Prostate gland (tissue), 2 donors: Measurements from ENCODE around the gene MCM3AP. TPM values are rescaled to one million over a fixed set of nuclear protein-coding genes. Genes with fewer than 3 reads are reported as not detected.
A peak's percentile ranks its signal among the peaks of the same experiment; 100 is the strongest.

Source experiments
- DNase-seq: peaks from one replicate; pipeline ENCODE4 v3.0.0-alpha.2; 2019; ENCODE audit warnings: low spot score
- H3K27ac ChIP-seq, 2 donors: fragments of 200-600 bp; sonication (generic); 2 replicates each; pipeline ENCODE4 v1.5.1; 2017 to 2019
- H3K27me3 ChIP-seq: fragments of 200-600 bp; sonication (generic); replicated peaks from 2 replicates; pipeline ENCODE4 v1.5.1; 2019; ENCODE audit not compliant: insufficient read depth
- H3K36me3 ChIP-seq, 2 donors: fragments of 200-600 bp; sonication (generic); 1 replicate in 1 of 2; 2 replicates in 1 of 2; pipeline versions ENCODE4 v1.5.1 to v1.8.1; 2017 to 2019
- H3K4me1 ChIP-seq: fragments of 200-600 bp; sonication (generic); replicated peaks from 2 replicates; pipeline ENCODE4 v1.5.1; 2019
- H3K4me3 ChIP-seq, 2 donors: fragments of 200-600 bp; sonication (generic); 2 replicates each; pipeline ENCODE4 v1.5.1; 2017 to 2019
- H3K9me3 ChIP-seq: fragments of 200-600 bp; sonication (generic); 2 replicates; pipeline ENCODE4 v1.5.1; 2017
- POLR2A ChIP-seq: fragments of 450-650 bp; IDR thresholded peaks from one replicate; pipeline ENCODE4 v1.6.1; 2016; ENCODE audit warnings: antibody characterized with exemption, mild to moderate bottlenecking
- POLR2AphosphoS5 ChIP-seq: sonication (generic); formaldehyde crosslinking; IDR thresholded peaks from one replicate; pipeline ENCODE4 v1.6.1; 2017; ENCODE audit warnings: antibody characterized with exemption
- WGBS: methylation state at CpG from one replicate; pipeline ENCODE4 v1.1.5; 2018; 5-methylcytosine and 5-hydroxymethylcytosine counted together
- intact Hi-C: fragments of 100-400 bp; cut with DNase I; formaldehyde crosslinking; loops from one replicate; pipeline ENCODE4 v1.14.2; 2022
- total RNA-seq, 2 donors: library from RNA; depleted of rRNA; stranded (reverse); fragments of >200 nt; gene quantifications; one replicate each; pipeline ENCODE4 v1.1.0, GENCODE V29; 2016
- TF ChIP-seq, protein P1 (sequence below), 4 experiments: fragments of 200-600 bp in 2 of 4; fragments of 450-650 bp in 2 of 4; sonication (generic) in 2 of 4; IDR thresholded peaks; 1 replicate in 3 of 4; 2 replicates in 1 of 4; pipeline ENCODE4 v1.5.1; 2016 to 2019; ENCODE audit warnings: antibody characterized with exemption in 4 of 4, mild to moderate bottlenecking in 2 of 4, moderate library complexity in 2 of 4

Gene MCM3AP
- total RNA-seq, 2 donors from 2014 or later, result 107 to 120 TPM

DNA sequence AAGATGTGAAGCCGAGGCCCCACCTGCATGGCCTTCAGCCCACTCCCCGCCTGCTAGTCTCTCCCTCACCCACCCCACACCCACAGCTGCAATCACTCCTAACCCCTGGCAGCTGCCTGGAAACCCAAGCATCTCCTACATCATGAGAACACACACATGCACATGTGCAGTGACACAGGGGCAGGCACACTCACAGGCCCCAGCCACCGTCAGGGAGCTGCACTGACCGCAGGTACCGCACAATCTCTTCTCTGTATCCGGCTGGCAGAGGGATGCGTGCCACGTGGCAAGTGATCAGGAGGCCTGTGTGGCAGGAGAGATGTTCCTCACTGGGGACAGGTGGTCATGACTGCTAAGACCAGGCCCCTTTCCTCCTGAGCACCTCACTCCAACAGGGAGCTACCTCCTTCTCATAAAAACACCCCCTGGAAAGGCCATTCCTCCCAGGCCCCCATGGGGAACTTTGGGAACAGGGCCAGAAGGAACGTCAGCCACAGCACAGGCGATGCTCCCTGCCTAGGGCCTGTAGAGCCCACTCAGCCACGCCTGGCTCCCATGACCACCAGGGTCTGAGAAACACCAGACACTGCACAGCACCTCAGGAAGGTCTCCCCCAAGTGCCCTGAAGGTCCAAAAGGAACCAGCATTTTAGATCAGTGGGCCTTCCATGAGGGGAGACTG, 62.8 kb downstream of the MCM3AP start:
- Histone ChIP-seq H3K36me3 (no peaks in the 10 kb centered on the region), H3K4me3 (no peak overlapping the region), H3K4me1 (peaks cover 9% of the 10 kb centered on the region), H3K27ac (peak overlapping the region in 1 of 2 donors; percentile 43), H3K27me3 (no peaks in the 10 kb centered on the region), H3K9me3 (no peaks in the 10 kb centered on the region)
- intact Hi-C loops, result no loop called here
- TF ChIP-seq POLR2AphosphoS5, result no peak
- TF ChIP-seq, protein P1, sequence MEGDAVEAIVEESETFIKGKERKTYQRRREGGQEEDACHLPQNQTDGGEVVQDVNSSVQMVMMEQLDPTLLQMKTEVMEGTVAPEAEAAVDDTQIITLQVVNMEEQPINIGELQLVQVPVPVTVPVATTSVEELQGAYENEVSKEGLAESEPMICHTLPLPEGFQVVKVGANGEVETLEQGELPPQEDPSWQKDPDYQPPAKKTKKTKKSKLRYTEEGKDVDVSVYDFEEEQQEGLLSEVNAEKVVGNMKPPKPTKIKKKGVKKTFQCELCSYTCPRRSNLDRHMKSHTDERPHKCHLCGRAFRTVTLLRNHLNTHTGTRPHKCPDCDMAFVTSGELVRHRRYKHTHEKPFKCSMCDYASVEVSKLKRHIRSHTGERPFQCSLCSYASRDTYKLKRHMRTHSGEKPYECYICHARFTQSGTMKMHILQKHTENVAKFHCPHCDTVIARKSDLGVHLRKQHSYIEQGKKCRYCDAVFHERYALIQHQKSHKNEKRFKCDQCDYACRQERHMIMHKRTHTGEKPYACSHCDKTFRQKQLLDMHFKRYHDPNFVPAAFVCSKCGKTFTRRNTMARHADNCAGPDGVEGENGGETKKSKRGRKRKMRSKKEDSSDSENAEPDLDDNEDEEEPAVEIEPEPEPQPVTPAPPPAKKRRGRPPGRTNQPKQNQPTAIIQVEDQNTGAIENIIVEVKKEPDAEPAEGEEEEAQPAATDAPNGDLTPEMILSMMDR (IDR thresholded peaks at IDR 0.05), result no peak
- no peak for DNase-seq
- WGBS, result 78% methylated on average over 10 of the region's 11 CpGs

DNA sequence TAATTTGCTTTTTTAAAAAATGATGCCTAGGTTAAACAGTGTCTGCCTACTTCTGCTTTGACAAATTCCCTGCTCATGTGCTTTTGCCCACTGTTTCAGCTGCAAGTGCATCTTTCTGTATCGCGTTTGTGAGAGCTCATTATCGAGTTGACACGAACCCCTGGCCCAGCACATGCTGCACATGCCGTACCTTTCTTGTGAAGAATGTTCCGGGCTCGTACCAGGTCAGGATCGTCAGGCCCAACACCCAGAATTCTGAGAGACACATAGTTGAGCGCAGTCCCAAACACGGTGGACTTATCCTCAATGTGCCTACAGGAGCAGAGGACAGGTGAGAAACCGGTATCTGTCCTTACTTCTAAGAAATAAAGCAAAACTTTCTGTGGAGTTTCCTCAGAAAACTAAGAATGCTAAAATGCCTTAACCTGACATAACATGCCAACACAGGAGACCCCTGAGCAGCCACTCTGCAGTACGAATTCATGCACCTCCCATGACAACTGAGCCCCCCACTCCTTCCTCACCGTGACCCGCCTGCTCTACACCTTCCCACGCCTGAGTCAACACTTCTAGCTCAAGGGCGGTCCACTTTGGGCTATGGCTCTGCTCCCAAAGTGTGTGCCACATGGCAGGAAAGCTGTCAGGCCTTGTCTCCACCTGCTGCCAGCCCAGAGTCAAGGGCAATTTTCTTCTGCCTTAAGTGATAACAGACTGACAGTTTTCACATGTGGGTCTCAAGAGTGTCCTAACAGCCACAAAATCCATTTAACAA, 63.6 kb downstream of the MCM3AP start:
- TF ChIP-seq POLR2A (no peak), POLR2AphosphoS5 (no peak)
- TF ChIP-seq, protein P1 (IDR thresholded peaks at IDR 0.05), result no peak
- peak overlapping the region in 1 of 2 donors; percentile 43 for H3K27ac ChIP-seq
- H3K27me3 ChIP-seq, result no peaks in the 10 kb centered on the region
- H3K4me3 ChIP-seq, result no peak overlapping the region
- H3K9me3 ChIP-seq, result no peaks in the 10 kb centered on the region
- DNase-seq, result no peak
- H3K36me3 ChIP-seq, result no peaks in the 10 kb centered on the region
- intact Hi-C loops, result no loop called here
- H3K4me1 ChIP-seq, result peaks cover 9% of the 10 kb centered on the region
- 90% methylated on average over 16 of the region's 16 CpGs for WGBS

- no peak for TF ChIP-seq POLR2A
- WGBS, result 89% methylated on average over 8 of the region's 8 CpGs
- intact Hi-C loops, result no loop called here
- DNase-seq, result no peak
- Histone ChIP-seq H3K4me1 (peaks cover 4% of the 10 kb centered on the region), H3K27ac (peak overlapping the region in 1 of 2 donors; percentile 73), H3K9me3 (no peaks in the 10 kb centered on the region), H3K36me3 (no peaks in the 10 kb centered on the region), H3K4me3 (no peak overlapping the region), H3K27me3 (no peaks in the 10 kb centered on the region)
Measured at GRCh38 chr21:46220847-46221246, 64.6 kb downstream of the MCM3AP start.

DNA sequence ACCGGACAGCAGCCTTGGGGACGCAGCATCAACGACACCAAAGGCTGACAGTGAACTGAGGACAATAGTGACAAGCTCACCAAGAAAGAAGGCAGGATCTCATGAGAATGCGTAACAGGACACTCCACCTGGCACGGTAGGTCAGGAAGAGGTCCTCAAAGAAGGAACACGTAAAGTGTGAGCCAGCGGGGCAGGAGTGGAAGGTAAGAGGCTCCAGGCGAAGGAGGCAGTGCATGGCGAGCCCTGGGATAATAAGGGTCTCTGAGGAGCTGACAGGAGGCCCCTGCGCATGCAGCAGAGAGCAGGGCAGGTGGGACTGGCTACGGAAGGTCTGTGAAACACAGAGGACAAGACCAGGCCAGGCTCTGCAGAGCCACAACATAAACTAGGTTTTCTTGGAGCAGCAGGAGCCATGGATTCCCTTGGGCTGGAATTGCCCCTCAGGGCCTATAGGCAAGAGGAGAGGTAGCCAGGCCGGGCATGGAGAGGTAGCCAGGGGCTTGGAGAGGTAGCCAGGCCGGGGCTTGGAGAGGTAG, 65.1 kb downstream of the MCM3AP start:
- Histone ChIP-seq H3K4me1 (peaks cover 4% of the 10 kb centered on the region), H3K4me3 (no peak overlapping the region), H3K9me3 (no peaks in the 10 kb centered on the region), H3K36me3 (no peaks in the 10 kb centered on the region), H3K27ac (peak overlapping the region in 1 of 2 donors; percentile 73), H3K27me3 (no peaks in the 10 kb centered on the region)
- 76% methylated on average over 13 of the region's 13 CpGs for WGBS
- no peak for DNase-seq
- intact Hi-C loops, result no loop called here
- TF ChIP-seq, protein P1 (IDR thresholded peaks at IDR 0.05), result no peak

GRCh38 chr21:46219591-46220239, 65.7 kb downstream of the MCM3AP start:
- TF ChIP-seq, protein P1 (IDR thresholded peaks at IDR 0.05), result no peak
- no peak for TF ChIP-seq POLR2AphosphoS5
- TF ChIP-seq POLR2A, result no peak
- intact Hi-C loops, result no loop called here
- no peaks in the 10 kb centered on the region for H3K27me3 ChIP-seq
- peaks cover 4% of the 10 kb centered on the region for H3K4me1 ChIP-seq
- no peaks in the 10 kb centered on the region for H3K36me3 ChIP-seq
- H3K9me3 ChIP-seq, result no peaks in the 10 kb centered on the region
- H3K4me3 ChIP-seq, result no peak overlapping the region
- WGBS, result 72% methylated on average over 13 of the region's 13 CpGs
- DNase-seq, result no peak
- peak overlapping the region in 1 of 2 donors; percentile 73 for H3K27ac ChIP-seq
